Activated T-helper 1 cell treated with anti-CD3 and anti-CD28 coated beads, Interleukin-12 subunit alpha, Interleukin-12 subunit beta, Interleukin-2, Interleukin-4 antibody, amounts not matched to agents 30 ng/mL and 10 ng/mL and 1 ng/mL, durations not matched to agents 14 hours and 24 hours and 36 hours (primary cell): Measurements from ENCODE around the gene LTBR. TPM values are rescaled to one million over a fixed set of nuclear protein-coding genes. Genes with fewer than 3 reads are reported as not detected.

ENCODE experiments used
- DNase-seq: peaks from one replicate; pipeline ENCODE4 v3.0.0; 2021; ENCODE audit warnings: low spot score
- H3K27ac Mint-ChIP-seq: one replicate; pipeline ENCODE4 v1.8.0; 2021; ENCODE audit warnings: mild to moderate bottlenecking, mixed read lengths
- H3K27me3 Mint-ChIP-seq: one replicate; pipeline ENCODE4 v1.8.0; 2022; ENCODE audit warnings: mild to moderate bottlenecking, moderate library complexity, mixed read lengths; ENCODE audit not compliant: insufficient read depth
- H3K36me3 Mint-ChIP-seq: one replicate; pipeline ENCODE4 v1.8.0; 2021; ENCODE audit warnings: low read depth, mixed read lengths
- H3K4me1 Mint-ChIP-seq: one replicate; pipeline ENCODE4 v1.8.0; 2021; ENCODE audit warnings: low read depth, mixed read lengths
- H3K4me3 Mint-ChIP-seq: one replicate; pipeline ENCODE4 v1.8.0; 2021; ENCODE audit warnings: mild to moderate bottlenecking, moderate library complexity, mixed read lengths
- H3K9me3 Mint-ChIP-seq: one replicate; pipeline ENCODE4 v1.8.0; 2021; ENCODE audit warnings: mixed read lengths
- intact Hi-C: fragments of 100-400 bp; cut with micrococcal nuclease; formaldehyde crosslinking; loops from one replicate; pipeline ENCODE4 v1.15.1; 2024
- total RNA-seq: library from RNA; stranded (reverse); gene quantifications from 2 replicates; pipeline ENCODE4 v1.2.3, GENCODE V29; 2022

Gene LTBR
- total RNA-seq, 1 donor from 2014 or later: 1.3 TPM

GRCh38 chr12:6364044-6364374 is 20.0 kb upstream of the LTBR start:
- no peak for DNase-seq
- H3K4me1 Mint-ChIP-seq: peaks cover 39% of the 10 kb centered on the region
- peak overlapping the region; percentile 15 for H3K27ac Mint-ChIP-seq
- H3K9me3 Mint-ChIP-seq: no peaks in the 10 kb centered on the region
- intact Hi-C loops: loop anchor here (2.0 kb wide), 1 partner anchor 131 kb away; the partner anchor contains the start of gene NCAPD2
- H3K4me3 Mint-ChIP-seq: peak overlapping the region; percentile 62
- no peaks in the 10 kb centered on the region for H3K36me3 Mint-ChIP-seq
- peaks cover 4% of the 10 kb centered on the region for H3K27me3 Mint-ChIP-seq

GRCh38 chr12:6367065-6367968 is 16.6 kb upstream of the LTBR start:
- Mint-ChIP-seq H3K9me3 (no peaks in the 10 kb centered on the region), H3K27me3 (no peaks in the 10 kb centered on the region), H3K27ac (peak overlapping the region; percentile 3), H3K4me3 (no peak overlapping the region), H3K4me1 (peaks cover 20% of the 10 kb centered on the region), H3K36me3 (no peaks in the 10 kb centered on the region)
- intact Hi-C loops: loop anchor here (1.0 kb wide), 2 partner anchors 32 to 44 kb away; no protein-coding TSS in a partner anchor
- no peak for DNase-seq

GRCh38 chr12:6367969-6368892 is 15.7 kb upstream of the LTBR start:
- Mint-ChIP-seq H3K27me3 (no peaks in the 10 kb centered on the region), H3K36me3 (no peaks in the 10 kb centered on the region), H3K4me3 (no peak overlapping the region), H3K27ac (peak overlapping the region; percentile 16), H3K9me3 (no peaks in the 10 kb centered on the region), H3K4me1 (peaks cover 27% of the 10 kb centered on the region)
- intact Hi-C loops: loop anchor here (1.0 kb wide), 2 partner anchors 33 to 45 kb away; no protein-coding TSS in a partner anchor
- DNase-seq: no peak

DNA sequence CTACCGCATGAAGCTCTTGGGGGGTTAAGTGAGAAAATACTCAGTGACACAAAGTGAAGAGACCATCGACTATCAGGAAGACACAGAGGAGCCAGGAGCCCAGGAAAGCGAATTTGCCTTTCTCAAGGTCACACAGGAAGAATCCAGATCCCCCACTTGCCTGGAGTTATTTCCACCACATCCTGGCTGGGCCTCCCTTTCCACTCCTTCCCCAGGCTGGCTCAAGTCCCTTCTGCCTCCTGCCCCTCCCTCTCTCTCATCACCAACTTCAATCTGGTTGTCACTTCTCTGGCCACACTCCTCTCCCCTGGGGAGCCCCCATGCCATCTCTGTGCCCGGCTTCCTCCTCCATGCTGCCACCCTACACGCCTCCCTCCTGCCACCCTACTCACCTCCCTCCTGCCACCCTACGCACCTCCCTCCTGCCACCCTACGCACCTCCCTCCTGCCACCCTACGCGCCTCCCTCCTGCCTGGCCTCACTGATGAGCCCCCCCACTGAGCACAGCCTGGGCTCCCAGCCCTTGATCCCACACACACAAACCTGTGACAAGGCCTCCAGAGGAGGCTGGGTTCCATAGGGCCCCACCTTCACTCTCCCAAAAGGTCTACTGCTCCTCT is 14.9 kb upstream of the LTBR start:
- Mint-ChIP-seq H3K36me3 (no peaks in the 10 kb centered on the region), H3K27me3 (no peaks in the 10 kb centered on the region), H3K4me3 (no peak overlapping the region), H3K4me1 (peaks cover 27% of the 10 kb centered on the region), H3K27ac (peak overlapping the region; percentile 16), H3K9me3 (no peaks in the 10 kb centered on the region)
- intact Hi-C loops: no loop called here
- no peak for DNase-seq

DNA sequence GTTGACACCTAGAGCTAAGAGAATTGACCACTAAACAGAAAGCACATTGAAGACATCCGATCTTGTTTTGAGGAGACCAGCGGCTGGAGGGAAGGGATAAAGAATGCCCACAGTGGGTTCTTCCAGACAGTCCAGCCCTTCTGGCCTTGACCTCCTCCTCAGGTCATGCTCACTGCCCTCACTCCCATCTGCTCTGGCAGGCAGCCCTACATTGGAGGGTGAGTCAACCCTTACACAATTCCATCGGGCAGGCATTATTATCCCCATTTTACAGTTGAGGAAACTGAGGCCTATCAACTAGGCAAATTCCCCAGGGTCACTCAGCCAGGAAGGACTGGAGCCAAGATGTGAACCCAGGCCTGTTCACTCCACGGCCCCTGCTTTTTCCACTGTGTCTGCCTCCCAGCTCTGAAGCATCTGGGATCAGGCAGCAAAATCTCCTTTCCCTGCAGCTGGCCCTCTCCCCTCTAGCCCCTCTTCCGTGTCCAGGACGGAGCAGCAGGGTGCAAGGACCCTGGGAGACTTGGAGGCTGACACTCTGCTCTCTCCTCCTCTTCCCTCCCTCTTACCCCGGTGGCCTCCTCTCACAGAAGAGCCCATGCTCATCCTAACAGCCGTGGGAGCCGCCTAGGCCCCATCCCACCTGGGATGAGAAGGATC is 13.9 kb upstream of the LTBR start:
- Mint-ChIP-seq H3K4me3 (no peak overlapping the region), H3K9me3 (no peaks in the 10 kb centered on the region), H3K27ac (no peak overlapping the region), H3K27me3 (no peaks in the 10 kb centered on the region), H3K4me1 (peaks cover 22% of the 10 kb centered on the region), H3K36me3 (no peaks in the 10 kb centered on the region)
- intact Hi-C loops: no loop called here
- DNase-seq: no peak

GRCh38 chr12:6370576-6370935 is 13.4 kb upstream of the LTBR start:
- Mint-ChIP-seq H3K36me3 (no peaks in the 10 kb centered on the region), H3K27ac (no peak overlapping the region), H3K27me3 (no peaks in the 10 kb centered on the region), H3K9me3 (no peaks in the 10 kb centered on the region), H3K4me1 (peaks cover 22% of the 10 kb centered on the region), H3K4me3 (no peak overlapping the region)
- no peak for DNase-seq
- intact Hi-C loops: no loop called here

- H3K27me3 Mint-ChIP-seq: no peaks in the 10 kb centered on the region
- H3K9me3 Mint-ChIP-seq: no peaks in the 10 kb centered on the region
- H3K4me1 Mint-ChIP-seq: peaks cover 23% of the 10 kb centered on the region
- intact Hi-C loops: no loop called here
- no peaks in the 10 kb centered on the region for H3K36me3 Mint-ChIP-seq
- no peak overlapping the region for H3K4me3 Mint-ChIP-seq
- DNase-seq: no peak
- H3K27ac Mint-ChIP-seq: peak overlapping the region; percentile 61
Observed at GRCh38 chr12:6370994-6371754, 12.8 kb upstream of the LTBR start.

- peaks cover 27% of the 10 kb centered on the region for H3K4me1 Mint-ChIP-seq
Observed at GRCh38 chr12:6372403-6373003, 11.5 kb upstream of the LTBR start.

GRCh38 chr12:6373022-6373787 is 10.8 kb upstream of the LTBR start:
- no peak for DNase-seq

More at GRCh38 chr12:6372403-6373003, 11.5 kb upstream of the LTBR start:
- Mint-ChIP-seq H3K27me3 (no peaks in the 10 kb centered on the region), H3K9me3 (no peaks in the 10 kb centered on the region), H3K4me3 (no peak overlapping the region), H3K27ac (peak overlapping the region; percentile 69), H3K36me3 (no peaks in the 10 kb centered on the region)
- no peak for DNase-seq
- intact Hi-C loops: no loop called here

DNA sequence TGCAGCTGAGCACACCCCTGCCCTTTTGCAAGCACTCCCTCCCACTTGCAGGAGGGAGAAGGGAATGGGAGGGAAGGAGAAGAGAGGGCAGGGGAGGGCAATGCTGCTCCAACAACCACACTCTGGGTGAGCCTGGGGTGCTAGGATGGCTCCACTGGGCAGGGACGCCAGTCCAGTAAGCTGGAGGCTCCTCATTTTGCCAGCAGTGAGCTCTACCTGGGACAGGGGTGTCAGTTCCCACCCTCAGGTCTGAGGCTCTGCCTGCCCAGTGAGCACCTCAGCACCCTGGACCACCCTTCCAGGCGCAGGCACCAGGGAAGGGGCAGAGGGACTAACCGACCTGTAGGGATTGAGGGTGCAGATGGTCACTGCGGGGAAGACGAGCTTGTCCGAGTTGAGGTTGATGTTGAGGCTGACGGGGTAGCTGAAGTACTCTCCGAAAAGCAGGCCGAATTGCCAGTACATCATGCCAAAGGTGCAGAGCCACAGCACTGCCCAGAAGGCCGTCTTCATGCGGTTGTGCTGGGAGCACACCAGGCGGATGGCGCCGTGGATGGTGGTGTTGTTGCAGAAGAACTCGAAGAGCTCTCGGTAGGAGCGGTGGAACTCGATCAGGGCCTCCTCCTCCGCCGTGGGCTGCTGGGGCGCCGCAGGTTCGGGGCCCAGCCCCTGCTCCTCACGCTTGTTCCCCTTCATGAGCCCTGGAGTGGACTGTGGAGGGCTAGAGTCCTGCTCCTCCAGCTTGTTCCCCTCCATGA is 9.8 kb upstream of the LTBR start:
- H3K4me3 Mint-ChIP-seq: no peak overlapping the region
- H3K27ac Mint-ChIP-seq: no peak overlapping the region
- no peaks in the 10 kb centered on the region for H3K27me3 Mint-ChIP-seq
- no peak for DNase-seq
- peaks cover 21% of the 10 kb centered on the region for H3K4me1 Mint-ChIP-seq
- H3K9me3 Mint-ChIP-seq: no peaks in the 10 kb centered on the region
- intact Hi-C loops: no loop called here
- H3K36me3 Mint-ChIP-seq: no peaks in the 10 kb centered on the region

More at GRCh38 chr12:6373022-6373787, 10.8 kb upstream of the LTBR start:
- intact Hi-C loops: no loop called here
- Mint-ChIP-seq H3K9me3 (no peaks in the 10 kb centered on the region), H3K27me3 (no peaks in the 10 kb centered on the region), H3K4me3 (no peak overlapping the region), H3K4me1 (peaks cover 21% of the 10 kb centered on the region), H3K36me3 (no peaks in the 10 kb centered on the region), H3K27ac (no peak overlapping the region)
